GM12892 (cell line): ENCODE data around the gene PLK1.
"Not testable (repeated sequence)": the region's sequence is repeated elsewhere in the genome, so short reads cannot be mapped to it uniquely, and the experiment has no call there.

Experiments
- DNase-seq: peaks from one replicate; pipeline ENCODE4 v3.0.0; 2011; ENCODE audit not compliant: insufficient read length
- FAIRE-seq: peaks from 2 replicates; lab custom pipeline; 2011; peaks lifted over from hg19 to GRCh38; lab: Jason Lieb, UNC
- POLR2A ChIP-seq: IDR thresholded peaks from 2 replicates; pipeline ENCODE4 v1.6.1; 2011; ENCODE audit warnings: low read depth, low read length, control low read depth
- POLR2AphosphoS5 ChIP-seq: IDR thresholded peaks from 2 replicates; pipeline ENCODE4 v1.6.1; 2011; ENCODE audit warnings: low read depth, low read length, control low read depth
- TAF1 ChIP-seq: IDR thresholded peaks from 2 replicates; pipeline ENCODE4 v1.6.1; 2011; ENCODE audit warnings: low read depth, mild to moderate bottlenecking, control low read depth, low read length, borderline replicate concordance

The PLK1 gene

GRCh38 chr16:23700509-23700908 lies 21.8 kb downstream of the PLK1 start:
- DNase-seq, result no peak
- no peak for FAIRE-seq
- TF ChIP-seq POLR2A (no peak), POLR2AphosphoS5 (no peak), TAF1 (no peak)

GRCh38 chr16:23701045-23701444 lies 22.4 kb downstream of the PLK1 start:
- FAIRE-seq, result no peak
- TF ChIP-seq TAF1 (no peak), POLR2A (no peak), POLR2AphosphoS5 (no peak)
- DNase-seq, result no peak

DNA sequence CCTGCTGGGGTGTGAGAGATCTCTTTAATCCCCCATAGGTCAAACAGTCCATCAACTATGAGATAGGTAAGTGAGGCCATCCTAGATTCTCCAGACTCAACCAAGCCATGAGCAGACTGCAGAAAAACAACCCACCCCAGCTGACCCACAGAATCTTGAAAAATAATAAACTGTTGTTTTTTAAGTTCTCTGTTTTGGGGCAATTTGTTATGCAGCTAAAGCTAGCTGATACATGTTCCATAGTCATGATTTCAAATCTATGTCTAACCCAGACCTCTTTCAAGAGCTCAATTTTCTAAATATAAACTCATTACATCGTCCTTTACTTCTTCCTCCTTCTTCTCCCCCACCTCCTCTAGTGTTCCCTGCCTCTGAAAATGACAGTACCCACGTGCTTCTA lies 24.3 kb downstream of the PLK1 start:
- FAIRE-seq (no peak), DNase-seq (no peak)
- no peak for TF ChIP-seq TAF1
- TF ChIP-seq POLR2AphosphoS5, result no peak
- no peak for TF ChIP-seq POLR2A

- DNase-seq (no peak), FAIRE-seq (no peak)
- TF ChIP-seq TAF1 (no peak), POLR2AphosphoS5 (no peak), POLR2A (no peak)
Observed at GRCh38 chr16:23704772-23705516, 26.3 kb downstream of the PLK1 start.

GRCh38 chr16:23705517-23705902 lies 26.8 kb downstream of the PLK1 start:
- DNase-seq (no peak), FAIRE-seq (no peak)
- TF ChIP-seq POLR2AphosphoS5, result no peak
- no peak for TF ChIP-seq POLR2A
- no peak for TF ChIP-seq TAF1

DNA sequence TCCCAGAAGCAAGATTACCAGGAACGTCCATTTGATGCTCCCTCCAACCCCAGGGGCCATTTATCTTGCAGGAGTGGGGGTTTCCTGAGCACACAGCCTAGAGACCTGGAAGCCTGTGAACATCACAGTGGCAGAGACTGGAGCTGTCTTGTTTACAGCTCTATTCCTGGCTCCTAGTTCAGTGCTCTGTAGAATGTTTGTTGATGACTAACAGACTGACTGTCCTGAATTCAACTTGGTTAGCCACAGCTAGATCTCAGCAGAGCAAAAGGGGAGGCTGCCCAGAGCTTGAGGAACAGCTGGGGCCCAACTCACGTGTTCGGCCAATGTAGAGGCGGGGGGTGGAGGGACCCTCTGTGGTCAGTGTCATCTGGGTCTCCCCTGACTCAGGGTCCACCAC lies 27.8 kb downstream of the PLK1 start:
- FAIRE-seq, result no peak
- no peak for DNase-seq

DNA sequence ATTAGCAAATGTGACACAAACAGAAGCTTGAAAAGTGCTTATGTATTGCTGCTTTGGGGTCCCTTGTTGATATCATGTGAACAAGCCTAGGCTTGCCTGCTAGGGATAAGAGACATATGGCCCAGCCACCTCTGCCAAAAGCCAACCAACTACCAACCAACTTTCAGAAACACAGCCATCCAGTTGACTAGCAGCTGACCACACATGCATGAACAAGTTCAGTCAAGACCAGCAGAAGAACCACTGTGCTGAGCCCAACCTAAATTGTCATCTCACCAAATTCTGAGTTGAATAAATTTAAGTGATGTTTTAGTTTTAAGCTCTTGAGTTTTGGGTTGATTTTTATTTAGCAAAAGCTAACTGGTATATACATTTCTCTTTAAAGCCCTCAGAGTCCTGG lies 30.8 kb downstream of the PLK1 start:
- DNase-seq (no peak), FAIRE-seq (no peak)
- TF ChIP-seq TAF1 (no peak), POLR2AphosphoS5 (no peak), POLR2A (no peak)

More for the DNA sequence above, 27.8 kb downstream of the PLK1 start:
- TF ChIP-seq TAF1 (no peak), POLR2A (no peak), POLR2AphosphoS5 (no peak)

DNA sequence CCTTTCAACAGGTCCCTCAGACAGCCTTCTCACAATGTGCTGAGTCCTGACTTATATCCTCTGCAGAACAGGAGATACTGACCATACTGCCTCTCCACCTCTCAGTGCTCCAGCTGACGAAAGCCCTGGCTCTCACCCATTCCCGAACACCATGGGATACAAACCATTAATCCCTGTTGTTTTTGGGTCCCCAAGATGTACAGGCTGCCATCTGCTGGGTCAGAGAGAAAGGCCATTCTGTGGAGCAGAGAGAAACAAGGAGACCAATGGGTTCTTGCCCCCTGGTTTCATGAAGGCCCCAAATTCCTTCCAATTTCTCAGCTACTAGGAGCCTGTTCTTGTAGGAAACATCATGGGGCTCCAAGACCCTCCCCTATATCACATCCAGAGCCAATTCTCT lies 31.3 kb downstream of the PLK1 start:
- no peak for DNase-seq
- FAIRE-seq, result no peak
- TF ChIP-seq POLR2A (no peak), POLR2AphosphoS5 (no peak), TAF1 (no peak)

GRCh38 chr16:23710504-23710903 lies 31.8 kb downstream of the PLK1 start:
- no peak for DNase-seq
- FAIRE-seq, result no peak
- no peak for TF ChIP-seq POLR2A
- TF ChIP-seq POLR2AphosphoS5, result no peak
- TF ChIP-seq TAF1, result no peak

GRCh38 chr16:23711785-23712184 lies 33.1 kb downstream of the PLK1 start:
- no peak for TF ChIP-seq POLR2AphosphoS5
- TF ChIP-seq POLR2A, result no peak
- TF ChIP-seq TAF1, result no peak
- DNase-seq, result no peak
- FAIRE-seq, result no peak

GRCh38 chr16:23712976-23713375 lies 34.3 kb downstream of the PLK1 start, which contains the start of gene ERN2:
TSS of gene ERN2 (minus strand) at chr16:23713222. CDS start at chr16:23713187, 35 bp downstream.
- FAIRE-seq, result no peak
- no peak for DNase-seq
- TF ChIP-seq TAF1 (no peak), POLR2A (no peak), POLR2AphosphoS5 (no peak)

DNA sequence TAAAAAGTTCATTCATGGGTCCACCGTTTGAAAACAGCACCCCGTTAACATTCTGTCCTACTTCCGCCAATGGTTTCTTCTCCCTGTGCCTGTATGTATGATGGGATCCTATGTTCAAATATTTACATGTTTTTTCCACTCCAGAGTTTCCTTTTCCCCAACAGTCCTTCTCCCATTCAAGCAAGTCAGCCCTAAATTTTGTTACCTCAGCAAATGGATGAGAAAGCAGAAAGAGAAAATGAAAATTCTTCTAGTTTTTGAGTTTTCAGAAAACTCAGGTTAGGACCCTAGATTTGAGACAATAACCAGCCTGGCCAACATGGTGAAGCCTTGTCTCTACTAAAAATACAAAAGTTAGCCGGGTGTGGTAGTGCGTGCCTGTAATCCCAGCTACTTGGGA lies 37.8 kb downstream of the PLK1 start:
- no peak for DNase-seq
- FAIRE-seq, result no peak
- TF ChIP-seq POLR2AphosphoS5, result no peak
- TF ChIP-seq POLR2A, result no peak
- TF ChIP-seq TAF1, result no peak

DNA sequence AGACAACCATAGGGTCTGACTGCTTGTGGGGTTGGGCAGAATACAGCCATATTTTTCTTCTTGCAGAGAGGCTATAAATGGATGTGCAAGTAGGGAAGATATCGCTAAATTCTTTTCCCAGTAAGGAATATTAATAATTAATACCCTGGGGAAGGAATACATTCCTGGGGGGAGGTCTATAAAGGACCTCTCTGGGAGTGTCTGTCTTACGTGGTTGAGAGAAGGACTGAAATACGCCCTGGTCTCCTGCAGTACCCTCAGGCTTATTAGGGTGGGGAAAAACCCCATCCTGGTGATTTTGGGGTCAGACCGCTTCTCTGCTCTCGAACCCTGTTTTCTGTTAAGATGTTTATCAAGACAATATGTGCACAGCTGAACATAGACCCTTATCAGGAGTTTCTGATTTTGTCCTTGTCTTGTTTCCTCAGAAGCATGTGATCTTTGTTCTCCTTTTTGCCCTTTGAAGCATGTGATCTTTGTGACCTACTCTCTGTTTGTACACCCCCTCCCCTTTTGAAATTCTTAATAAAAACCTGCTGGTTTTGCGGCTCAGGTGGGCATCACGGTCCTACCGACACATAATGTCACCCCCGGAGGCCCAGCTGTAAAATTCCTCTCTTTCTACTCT lies 44.0 kb downstream of the PLK1 start:
- DNase-seq, FAIRE-seq: not testable (repeated sequence)
